Endothelial cell of umbilical vein (primary cell): ENCODE results near the gene SLC12A9. TPM values are rescaled to one million over a fixed set of nuclear protein-coding genes. Genes with fewer than 3 reads are reported as not detected.

ENCODE experiments used
- BruUV-seq: library from RNA; stranded (reverse); fragments of 400-500 nt; replicated peaks from 2 replicates; lab custom pipeline; 2021; lab: Mats Ljungman, UMichigan
- CTCF ChIA-PET: fragments of 300-600, 350-600 bp; sonication (Branson Sonifier 250); formaldehyde crosslinking; loops from one replicate; lab custom pipeline; 2021; ENCODE audit warnings: antibody characterized with exemption, inconsistent platforms; lab: Charles Lee
- POLR2A ChIA-PET: fragments of 300-600, 350-600 bp; sonication (Branson Sonifier 250); formaldehyde crosslinking; loops from one replicate; lab custom pipeline; 2021; ENCODE audit warnings: antibody characterized with exemption, inconsistent platforms; lab: Charles Lee
- DNase-seq: peaks from one replicate; pipeline ENCODE4 v3.0.0-alpha.2; 2011; ENCODE audit warnings: low read depth, low spot score
- FAIRE-seq: peaks from 2 replicates; lab custom pipeline; 2011; peaks lifted over from hg19 to GRCh38; lab: Jason Lieb, UNC
- H2AFZ ChIP-seq: 2 replicates; pipeline ENCODE4 v1.6.0; 2012; ENCODE audit warnings: low read depth, low read length, control low read depth, inconsistent platforms
- H3K27ac ChIP-seq: 2 replicates; pipeline ENCODE4 v1.5.1; 2011; ENCODE audit warnings: low read depth, mild to moderate bottlenecking, control low read depth, low read length, moderate library complexity; ENCODE audit not compliant: insufficient read depth
- H3K27me3 ChIP-seq, 2 experiments: 2 replicates each; pipeline versions ENCODE4 v1.6.0 to v1.6.1; 2011; ENCODE audit warnings: low read length in 2 of 2, mixed read lengths in 1 of 2; ENCODE audit not compliant: control insufficient read depth in 2 of 2, insufficient read depth in 2 of 2
- H3K36me3 ChIP-seq, 2 experiments: 2 replicates in 1 of 2; 3 replicates in 1 of 2; pipeline ENCODE4 v1.5.1; 2011; ENCODE audit warnings: low read length in 2 of 2, mild to moderate bottlenecking in 1 of 2, moderate library complexity in 1 of 2; ENCODE audit not compliant: control insufficient read depth in 2 of 2, insufficient read depth in 2 of 2; ENCODE audit errors: extremely low read depth in 1 of 2
- H3K4me1 ChIP-seq: 3 replicates; pipeline ENCODE4 v1.5.1; 2011; ENCODE audit warnings: mild to moderate bottlenecking, low read length; ENCODE audit not compliant: control insufficient read depth, insufficient read depth; ENCODE audit errors: extremely low read depth
- H3K4me2 ChIP-seq: 2 replicates; pipeline ENCODE4 v1.6.1; 2011; ENCODE audit warnings: low read length, control low read depth, mixed read lengths; ENCODE audit not compliant: insufficient read depth
- H3K4me3 ChIP-seq, 3 experiments: fragments of 200-600 bp in 1 of 3; sonication (generic), shearing (Covaris generic) in 1 of 3; replicated peaks in 1 of 3; 2 replicates each; pipeline ENCODE4 v1.5.1; 2011 to 2016; ENCODE audit warnings: control low read depth in 3 of 3, low read length in 3 of 3, mild to moderate bottlenecking in 2 of 3, inconsistent platforms in 1 of 3, low read depth in 1 of 3, moderate library complexity in 1 of 3; ENCODE audit not compliant: insufficient read depth in 1 of 3
- H3K79me2 ChIP-seq: 2 replicates; pipeline ENCODE4 v1.6.0; 2012; ENCODE audit warnings: low read length, inconsistent platforms; ENCODE audit not compliant: control insufficient read depth, insufficient read depth
- H3K9ac ChIP-seq: replicated peaks from 2 replicates; pipeline ENCODE3; 2011; ENCODE audit warnings: low read length, control low read depth; ENCODE audit not compliant: insufficient read depth; ENCODE audit errors: extremely low read depth
- H3K9me1 ChIP-seq: replicated peaks from 3 replicates; pipeline ENCODE4 v1.6.0; 2011; ENCODE audit warnings: mild to moderate bottlenecking, low read length; ENCODE audit not compliant: control insufficient read depth, insufficient read depth; ENCODE audit errors: extremely low read depth
- H3K9me3 ChIP-seq: replicated peaks from 2 replicates; pipeline ENCODE4 v1.5.1; 2012; ENCODE audit warnings: low read length, inconsistent platforms; ENCODE audit not compliant: control insufficient read depth, insufficient read depth
- H4K20me1 ChIP-seq: replicated peaks from 2 replicates; pipeline ENCODE3; 2011; ENCODE audit warnings: mild to moderate bottlenecking, low read length; ENCODE audit not compliant: control insufficient read depth, insufficient read depth; ENCODE audit errors: extremely low read depth
- CTCF ChIP-seq, 2 donors: IDR thresholded peaks; 1 replicate in 1 of 2; 2 replicates in 1 of 2; pipeline ENCODE4 v1.5.1; 2011; ENCODE audit warnings: low read length in 2 of 2, mild to moderate bottlenecking in 2 of 2, moderate library complexity in 2 of 2, control low read depth in 1 of 2, inconsistent platforms in 1 of 2, low read depth in 1 of 2; ENCODE audit not compliant: insufficient read depth in 1 of 2; ENCODE audit errors: extremely low read depth in 1 of 2
- EZH2 ChIP-seq: IDR thresholded peaks from 2 replicates; pipeline ENCODE4 v1.6.1; 2012; ENCODE audit warnings: borderline replicate concordance, low read depth, mild to moderate bottlenecking, moderate library complexity, low read length, inconsistent platforms; ENCODE audit not compliant: severe bottlenecking
- FOS ChIP-seq: IDR thresholded peaks from 2 replicates; pipeline ENCODE4 v1.6.1; 2011; ENCODE audit warnings: mild to moderate bottlenecking, low read length, moderate library complexity, borderline replicate concordance; ENCODE audit not compliant: insufficient read depth
- GATA2 ChIP-seq: IDR thresholded peaks from 2 replicates; pipeline ENCODE4 v1.7.0; 2011; ENCODE audit warnings: low read depth, mild to moderate bottlenecking, moderate library complexity, mixed read lengths, low read length; ENCODE audit not compliant: insufficient read length, insufficient read depth
- JUN ChIP-seq: IDR thresholded peaks from 2 replicates; pipeline ENCODE4 v1.6.1; 2011; ENCODE audit warnings: borderline replicate concordance, low read depth; ENCODE audit not compliant: insufficient read length, insufficient read depth
- MAX ChIP-seq: IDR thresholded peaks from 2 replicates; pipeline ENCODE4 v1.6.1; 2011; ENCODE audit not compliant: insufficient read depth, insufficient read length
- MYC ChIP-seq: IDR thresholded peaks from one replicate; pipeline ENCODE4 v1.6.1; 2011; ENCODE audit warnings: mild to moderate bottlenecking, low read depth, low read length
- POLR2A ChIP-seq: IDR thresholded peaks from 2 replicates; pipeline ENCODE4 v1.6.1; 2012; ENCODE audit warnings: low read depth, mild to moderate bottlenecking, control low read depth, low read length
- POLR2AphosphoS5 ChIP-seq: IDR thresholded peaks from 2 replicates; pipeline ENCODE4 v1.6.1; 2012; ENCODE audit warnings: low read depth, mild to moderate bottlenecking, control low read depth, low read length, moderate library complexity; ENCODE audit not compliant: insufficient read depth
- dilution Hi-C: fragments of 300-500 bp; cut with MboI; formaldehyde crosslinking; loops from one replicate; pipeline ENCODE4 v1.15.0; 2019; ENCODE audit warnings: low sequenced_read_pairs; ENCODE audit not compliant: extremely low pct_ligation_motif_present
- intact Hi-C: fragments of 100-400 bp; cut with micrococcal nuclease; formaldehyde crosslinking; loops from one replicate; pipeline ENCODE4 v1.10.0; 2022
- polyA plus RNA-seq, 4 experiments: library from polyadenylated mRNA; depleted of rRNA in 3 of 4; stranded (reverse) in 3 of 4; unstranded in 1 of 4; fragments of >200 nt; gene quantifications; 2 replicates each; pipeline versions ENCODE4 v1.2.1 to v1.2.3, GENCODE V29; 2011 to 2012; ENCODE audit warnings: missing spikeins in 1 of 4
- total RNA-seq: library from RNA; stranded (reverse); gene quantifications from 2 replicates; pipeline ENCODE4 v1.2.3, GENCODE V29; 2021

SLC12A9 gene
- total and polyA plus RNA-seq, 2 donors (not counting 3 experiments of a cell fraction or from before 2014, with no cell fraction given): 35.0 to 37.0 TPM

GRCh38 chr7:100861616-100861985 is 9.1 kb downstream of the SLC12A9 start:
- POLR2A ChIA-PET: interaction anchor here (0.6 to 0.7 kb wide), 2 partner anchors 14 to 25 kb away, joined by 3 to 4 read pairs; partner anchors contain the start of gene SRRT
- H2AFZ ChIP-seq: no peak overlapping the region
- no peak for DNase-seq
- H3K27ac ChIP-seq: no peak overlapping the region
- intact Hi-C loops: loop anchor here (10.0 kb wide), 1 partner anchor 277 kb away; the partner anchor contains the start of genes FBXO24 and LRCH4
- no peak overlapping the region for H3K4me2 ChIP-seq
- H3K79me2 ChIP-seq: no peaks in the 10 kb centered on the region
- H3K36me3 ChIP-seq: peaks cover 5 to 7% of the 10 kb centered on the region in 2 experiments
- H3K4me3 ChIP-seq: no peak overlapping the region
- CTCF ChIA-PET: interaction anchor here (1.1 to 1.6 kb wide), 2 partner anchors 9 to 62 kb away, joined by 6 read pairs; partner anchors contain the start of gene SLC12A9
- BruUV-seq: no TSS peak
- H3K9me1 ChIP-seq: no peaks in the 10 kb centered on the region
- H4K20me1 ChIP-seq: no peaks in the 10 kb centered on the region
- no peaks in the 10 kb centered on the region for H3K27me3 ChIP-seq
- FAIRE-seq: no peak
- no peak overlapping the region for H3K9ac ChIP-seq
- no peaks in the 10 kb centered on the region for H3K9me3 ChIP-seq
- TF ChIP-seq MYC: no peak
- no peak for TF ChIP-seq POLR2AphosphoS5
- TF ChIP-seq JUN: no peak
- TF ChIP-seq EZH2: no peak
- no peak for TF ChIP-seq POLR2A
- no peak for TF ChIP-seq MAX
- TF ChIP-seq FOS: no peak
- TF ChIP-seq CTCF (IDR thresholded peaks at IDR 0.05; ENCODE audit: extremely low read depth in 1 of 2, insufficient read depth in 1 of 2, low read depth in 1 of 2, low read length in 2 of 2): no peak
- TF ChIP-seq GATA2: no peak
- dilution Hi-C loops: no loop called here
- peaks cover 24% of the 10 kb centered on the region for H3K4me1 ChIP-seq
